ENCODE measurements around the gene UBB. TPM values are rescaled to one million over a fixed set of nuclear protein-coding genes. Genes with fewer than 3 reads are reported as not detected.

The UBB gene
- total RNA-seq, 4 donors from 2014 or later: 606 to 678 (median 615) TPM

DNA sequence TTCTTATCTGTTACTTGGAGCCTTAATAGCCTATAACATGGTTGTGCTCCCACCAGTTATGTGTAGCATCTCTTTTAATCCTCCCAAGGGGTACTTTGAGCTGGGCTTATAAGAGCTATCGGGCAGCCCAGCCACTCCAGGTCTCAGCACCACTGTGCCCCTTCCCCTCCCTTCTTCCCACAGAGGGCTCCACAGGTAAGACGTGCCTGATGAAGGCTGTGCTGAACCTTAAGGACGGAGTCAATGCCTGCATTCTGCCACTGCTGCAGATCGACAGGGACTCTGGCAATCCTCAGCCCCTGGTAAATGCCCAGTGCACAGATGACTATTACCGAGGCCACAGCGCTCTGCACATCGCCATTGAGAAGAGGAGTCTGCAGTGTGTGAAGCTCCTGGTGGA is 41.5 kb downstream of the UBB start:
- WGBS, 2 donors: 89 to 92% methylated on average over 7 of the region's 7 CpGs
- TF ChIP-seq, protein P1, sequence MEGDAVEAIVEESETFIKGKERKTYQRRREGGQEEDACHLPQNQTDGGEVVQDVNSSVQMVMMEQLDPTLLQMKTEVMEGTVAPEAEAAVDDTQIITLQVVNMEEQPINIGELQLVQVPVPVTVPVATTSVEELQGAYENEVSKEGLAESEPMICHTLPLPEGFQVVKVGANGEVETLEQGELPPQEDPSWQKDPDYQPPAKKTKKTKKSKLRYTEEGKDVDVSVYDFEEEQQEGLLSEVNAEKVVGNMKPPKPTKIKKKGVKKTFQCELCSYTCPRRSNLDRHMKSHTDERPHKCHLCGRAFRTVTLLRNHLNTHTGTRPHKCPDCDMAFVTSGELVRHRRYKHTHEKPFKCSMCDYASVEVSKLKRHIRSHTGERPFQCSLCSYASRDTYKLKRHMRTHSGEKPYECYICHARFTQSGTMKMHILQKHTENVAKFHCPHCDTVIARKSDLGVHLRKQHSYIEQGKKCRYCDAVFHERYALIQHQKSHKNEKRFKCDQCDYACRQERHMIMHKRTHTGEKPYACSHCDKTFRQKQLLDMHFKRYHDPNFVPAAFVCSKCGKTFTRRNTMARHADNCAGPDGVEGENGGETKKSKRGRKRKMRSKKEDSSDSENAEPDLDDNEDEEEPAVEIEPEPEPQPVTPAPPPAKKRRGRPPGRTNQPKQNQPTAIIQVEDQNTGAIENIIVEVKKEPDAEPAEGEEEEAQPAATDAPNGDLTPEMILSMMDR (IDR thresholded peaks at IDR 0.05): no peak
- no peak for TF ChIP-seq POLR2A (IDR thresholded peaks at IDR 0.05)
- DNase-seq (ENCODE audit: low spot score in 2 of 2): no peak
- no peak overlapping the region for H3K4me3 ChIP-seq (ENCODE audit: low read depth, poor library complexity, severe bottlenecking)
- intact Hi-C loops (cut with DNase I; ENCODE audit: low total_unique reads): no loop called here

DNA sequence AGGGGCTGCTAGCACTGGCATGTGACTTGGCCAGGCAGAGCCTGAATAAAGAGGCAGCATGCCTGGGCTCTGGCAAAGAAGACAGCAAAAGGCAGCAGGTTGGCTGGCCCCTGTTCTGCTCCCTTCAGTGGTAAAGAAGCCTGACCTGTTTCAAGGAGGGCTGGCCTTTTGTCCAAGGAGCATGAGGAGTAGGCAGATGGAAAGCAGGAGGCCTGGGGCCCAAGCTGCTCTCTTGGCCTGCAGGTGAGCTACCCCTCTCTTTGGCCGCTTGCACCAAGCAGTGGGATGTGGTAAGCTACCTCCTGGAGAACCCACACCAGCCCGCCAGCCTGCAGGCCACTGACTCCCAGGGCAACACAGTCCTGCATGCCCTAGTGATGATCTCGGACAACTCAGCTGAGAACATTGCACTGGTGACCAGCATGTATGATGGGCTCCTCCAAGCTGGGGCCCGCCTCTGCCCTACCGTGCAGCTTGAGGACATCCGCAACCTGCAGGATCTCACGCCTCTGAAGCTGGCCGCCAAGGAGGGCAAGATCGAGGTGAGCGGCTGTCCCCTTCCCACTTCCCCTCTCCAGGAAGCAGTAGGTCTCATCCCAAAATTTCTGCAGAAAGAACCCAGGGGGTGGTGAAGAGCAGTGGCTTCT is 42.5 kb downstream of the UBB start:
- TF ChIP-seq, protein P1 (IDR thresholded peaks at IDR 0.05): no peak
- TF ChIP-seq POLR2A (IDR thresholded peaks at IDR 0.05): no peak

DNA sequence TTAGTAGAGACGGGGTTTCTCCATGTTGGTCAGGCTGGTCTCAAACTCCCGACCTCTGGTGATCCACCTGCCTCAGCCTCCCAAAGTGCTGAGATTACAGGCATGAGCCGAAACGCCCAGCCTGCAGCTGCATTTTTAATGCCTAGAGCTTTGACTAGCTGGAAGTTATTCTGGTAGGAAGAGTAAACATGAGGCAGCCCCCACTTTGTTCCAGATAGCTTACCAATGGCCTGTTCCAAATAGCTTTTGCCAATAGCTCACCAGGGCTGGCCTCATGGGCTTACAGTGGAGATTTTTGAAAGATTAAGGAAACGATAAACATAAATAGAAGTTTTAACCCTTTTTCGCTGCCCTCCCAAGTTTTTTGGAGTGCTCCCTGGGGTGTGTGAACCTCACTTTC is 44.3 kb downstream of the UBB start:
- intact Hi-C loops (cut with DNase I; ENCODE audit: low total_unique reads): no loop called here
- H3K4me3 ChIP-seq (ENCODE audit: low read depth, poor library complexity, severe bottlenecking): no peak overlapping the region
- TF ChIP-seq POLR2A (IDR thresholded peaks at IDR 0.05): no peak
- TF ChIP-seq, protein P1 (IDR thresholded peaks at IDR 0.05): no peak
- 68 to 76% methylated on average over 6 of the region's 6 CpGs for WGBS, 2 donors
- no peak for DNase-seq (ENCODE audit: low spot score in 2 of 2)

More for the DNA sequence above, 42.5 kb downstream of the UBB start:
- no peak overlapping the region for H3K4me3 ChIP-seq (ENCODE audit: low read depth, poor library complexity, severe bottlenecking)
- WGBS, 2 donors: 91 to 94% methylated on average over 9 of the region's 10 CpGs
- intact Hi-C loops (cut with DNase I; ENCODE audit: low total_unique reads): no loop called here
- no peak for DNase-seq (ENCODE audit: low spot score in 2 of 2)

DNA sequence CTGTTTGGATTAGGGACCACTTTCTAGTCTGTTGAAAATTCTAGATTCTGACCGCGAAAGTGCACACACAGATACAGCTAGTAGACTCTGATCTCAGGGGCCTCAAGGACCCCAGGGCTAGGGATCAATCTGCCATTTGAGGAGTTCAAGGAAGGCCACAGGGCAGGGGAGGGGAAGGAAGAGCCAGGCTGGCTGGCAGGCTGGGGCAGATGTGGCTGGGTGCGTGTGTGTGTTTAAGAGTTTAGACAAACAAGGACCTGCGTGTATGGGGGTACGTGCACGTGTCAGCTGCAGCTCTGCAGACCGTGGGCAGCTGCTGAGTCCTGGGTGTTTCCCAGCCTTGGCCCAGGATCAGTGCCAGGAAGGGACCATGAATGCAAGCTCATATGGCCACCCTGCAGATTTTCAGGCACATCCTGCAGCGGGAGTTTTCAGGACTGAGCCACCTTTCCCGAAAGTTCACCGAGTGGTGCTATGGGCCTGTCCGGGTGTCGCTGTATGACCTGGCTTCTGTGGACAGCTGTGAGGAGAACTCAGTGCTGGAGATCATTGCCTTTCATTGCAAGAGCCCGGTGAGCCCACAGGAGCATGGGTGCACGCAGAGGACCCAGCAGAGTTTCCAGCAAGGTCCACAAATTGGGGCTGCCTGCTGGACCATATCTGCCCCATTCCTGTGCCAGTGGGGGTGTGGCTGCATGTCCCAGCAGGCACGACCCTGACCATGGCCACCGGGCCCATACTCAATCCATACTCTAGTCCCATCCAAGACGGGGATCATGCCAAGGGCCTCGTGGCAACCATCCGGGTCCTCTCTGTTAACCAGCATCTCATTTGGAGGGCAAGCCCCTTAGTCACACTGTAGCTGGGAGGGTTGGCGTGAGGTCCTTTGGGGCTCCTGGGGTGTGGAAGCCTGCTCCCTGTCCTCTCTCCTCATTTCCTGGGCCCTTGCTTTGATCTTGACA is 45.1 kb downstream of the UBB start:
- DNase-seq (ENCODE audit: low spot score in 2 of 2): no peak
- intact Hi-C loops (cut with DNase I; ENCODE audit: low total_unique reads): no loop called here
- TF ChIP-seq POLR2A (IDR thresholded peaks at IDR 0.05): no peak
- TF ChIP-seq, protein P1 (IDR thresholded peaks at IDR 0.05): no peak
- H3K4me3 ChIP-seq (ENCODE audit: low read depth, poor library complexity, severe bottlenecking): no peak overlapping the region
- WGBS, 2 donors: 80 to 83% methylated on average over 19 to 20 of the region's 20 CpGs

DNA sequence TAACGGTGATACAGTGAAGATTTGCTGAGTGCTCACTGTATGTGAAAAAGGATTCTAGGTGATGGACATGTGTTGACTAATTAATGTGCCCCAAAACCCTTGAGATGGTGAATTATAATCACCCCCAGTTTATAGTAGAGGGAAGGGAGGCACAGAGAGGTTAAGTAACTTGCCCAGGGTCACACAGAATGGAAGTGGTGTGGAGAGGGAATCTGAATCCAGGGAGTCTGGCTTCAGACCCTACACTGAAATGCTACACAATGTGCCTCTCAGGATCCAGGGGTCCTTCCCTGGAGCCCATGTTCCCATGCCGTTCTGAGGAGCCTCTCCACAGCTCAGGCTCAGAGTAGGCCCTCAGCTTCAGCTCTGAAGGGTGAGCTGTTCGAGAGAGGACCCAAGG is 46.1 kb downstream of the UBB start:
- DNase-seq (ENCODE audit: low spot score in 2 of 2): no peak
- intact Hi-C loops (cut with DNase I; ENCODE audit: low total_unique reads): no loop called here
- no peak overlapping the region for H3K4me3 ChIP-seq (ENCODE audit: low read depth, poor library complexity, severe bottlenecking)
- 88 to 95% methylated on average over 3 of the region's 3 CpGs for WGBS, 2 donors
- TF ChIP-seq POLR2A (IDR thresholded peaks at IDR 0.05): no peak
- TF ChIP-seq, protein P1 (IDR thresholded peaks at IDR 0.05): no peak
